GM12865 (cell line): ENCODE data around the gene MYO1C.

Experiments used
- DNase-seq: peaks from one replicate; pipeline ENCODE4 v3.0.0; 2010; ENCODE audit warnings: low read depth
- H3K4me3 ChIP-seq: 2 replicates; pipeline ENCODE4 v1.5.1; 2011; ENCODE audit warnings: mild to moderate bottlenecking, low read depth, low read length, control low read depth
- TF ChIP-seq, protein P1 (sequence below): IDR thresholded peaks from 2 replicates; pipeline ENCODE4 v1.5.1; 2011; ENCODE audit warnings: low read length, control low read depth, low read depth, inconsistent platforms; ENCODE audit not compliant: insufficient read depth; ENCODE audit errors: missing control alignments

Gene MYO1C

DNA sequence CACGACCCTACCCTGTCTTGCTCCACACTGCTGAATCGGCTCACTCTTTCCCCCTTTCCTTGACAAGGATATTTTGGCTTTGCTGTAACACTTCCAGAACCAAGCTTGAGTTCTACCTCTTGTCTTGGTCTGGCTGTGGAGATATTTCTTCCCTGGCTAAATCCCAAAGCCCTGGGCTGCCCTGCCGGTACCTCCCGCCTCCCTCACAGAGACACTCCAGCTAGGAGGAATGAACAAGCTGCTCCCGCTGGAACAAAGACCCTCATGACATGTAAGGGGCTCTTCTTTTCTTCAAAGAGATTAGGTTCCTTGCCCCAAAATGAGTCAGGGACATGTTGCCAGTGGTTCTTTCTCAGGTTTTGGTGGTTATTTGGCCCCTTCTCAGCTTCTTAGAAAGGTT, 13.1 kb upstream of the MYO1C start:
- DNase-seq = no peak
- TF ChIP-seq, protein P1, sequence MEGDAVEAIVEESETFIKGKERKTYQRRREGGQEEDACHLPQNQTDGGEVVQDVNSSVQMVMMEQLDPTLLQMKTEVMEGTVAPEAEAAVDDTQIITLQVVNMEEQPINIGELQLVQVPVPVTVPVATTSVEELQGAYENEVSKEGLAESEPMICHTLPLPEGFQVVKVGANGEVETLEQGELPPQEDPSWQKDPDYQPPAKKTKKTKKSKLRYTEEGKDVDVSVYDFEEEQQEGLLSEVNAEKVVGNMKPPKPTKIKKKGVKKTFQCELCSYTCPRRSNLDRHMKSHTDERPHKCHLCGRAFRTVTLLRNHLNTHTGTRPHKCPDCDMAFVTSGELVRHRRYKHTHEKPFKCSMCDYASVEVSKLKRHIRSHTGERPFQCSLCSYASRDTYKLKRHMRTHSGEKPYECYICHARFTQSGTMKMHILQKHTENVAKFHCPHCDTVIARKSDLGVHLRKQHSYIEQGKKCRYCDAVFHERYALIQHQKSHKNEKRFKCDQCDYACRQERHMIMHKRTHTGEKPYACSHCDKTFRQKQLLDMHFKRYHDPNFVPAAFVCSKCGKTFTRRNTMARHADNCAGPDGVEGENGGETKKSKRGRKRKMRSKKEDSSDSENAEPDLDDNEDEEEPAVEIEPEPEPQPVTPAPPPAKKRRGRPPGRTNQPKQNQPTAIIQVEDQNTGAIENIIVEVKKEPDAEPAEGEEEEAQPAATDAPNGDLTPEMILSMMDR = no peak
- no peak overlapping the region for H3K4me3 ChIP-seq

DNA sequence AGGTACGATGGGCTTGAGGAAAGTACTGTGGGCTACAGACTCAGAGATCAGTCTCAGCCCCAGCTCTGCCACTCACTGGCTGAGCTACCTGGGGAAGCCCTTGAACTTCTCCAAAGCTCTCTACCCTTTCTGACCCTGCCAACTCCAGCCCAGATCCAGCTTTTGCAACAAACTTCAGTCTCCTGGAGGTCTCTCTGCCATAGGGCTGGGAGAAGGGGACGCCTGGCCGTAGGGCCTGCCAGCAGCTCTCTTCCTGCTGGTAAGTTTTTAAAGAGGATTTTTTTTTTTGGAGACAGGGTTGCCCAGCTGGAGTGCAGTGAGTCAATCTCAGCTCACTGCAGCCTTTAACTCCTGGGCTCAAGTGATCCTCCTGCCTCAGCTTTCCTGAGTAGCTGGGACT, 12.4 kb upstream of the MYO1C start:
- no peak overlapping the region for H3K4me3 ChIP-seq
- no peak for DNase-seq
- TF ChIP-seq, protein P1 = no peak

DNA sequence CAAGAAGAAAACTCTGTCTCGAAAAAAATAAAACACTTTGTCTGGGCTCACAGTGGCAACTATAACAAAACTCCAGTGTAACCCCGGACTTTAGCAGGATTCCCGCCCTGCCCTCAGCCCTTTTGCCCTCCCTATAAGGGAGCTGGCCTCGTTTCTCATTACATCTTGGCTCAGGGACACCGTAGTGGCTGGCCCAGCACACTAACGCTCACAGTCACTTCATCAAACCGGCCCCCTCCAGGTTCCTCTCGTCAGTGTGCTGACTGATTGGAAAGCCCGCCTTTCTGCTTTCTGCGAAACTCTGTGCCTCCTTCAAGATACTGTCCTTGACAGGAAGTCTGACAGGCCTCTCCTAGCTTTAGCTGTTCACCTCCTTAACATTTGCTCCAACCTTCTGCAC, 11.2 kb upstream of the MYO1C start:
- no peak overlapping the region for H3K4me3 ChIP-seq
- DNase-seq = no peak
- TF ChIP-seq, protein P1 = no peak

DNA sequence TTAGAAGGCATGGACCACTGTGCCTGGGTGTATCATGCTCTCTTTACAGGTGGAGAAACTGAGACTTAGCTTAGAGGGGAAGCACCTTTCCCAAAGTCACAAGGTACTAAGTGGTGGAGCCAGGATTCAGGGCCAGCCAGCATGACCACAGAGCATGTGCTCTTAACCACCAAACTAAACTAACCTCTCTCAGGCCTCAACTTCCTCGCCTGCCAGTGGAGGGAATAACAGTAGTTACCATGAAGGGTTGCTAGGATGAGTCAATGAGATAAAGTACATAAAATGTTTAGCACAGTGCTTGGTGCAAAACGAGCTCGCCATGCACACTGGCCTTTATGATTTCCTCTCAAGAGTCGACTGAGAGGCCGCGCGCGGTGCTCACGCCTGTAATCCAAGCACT, 6.4 kb upstream of the MYO1C start:
- TF ChIP-seq, protein P1 = no peak
- DNase-seq = no peak
- H3K4me3 ChIP-seq = no peak overlapping the region

DNA sequence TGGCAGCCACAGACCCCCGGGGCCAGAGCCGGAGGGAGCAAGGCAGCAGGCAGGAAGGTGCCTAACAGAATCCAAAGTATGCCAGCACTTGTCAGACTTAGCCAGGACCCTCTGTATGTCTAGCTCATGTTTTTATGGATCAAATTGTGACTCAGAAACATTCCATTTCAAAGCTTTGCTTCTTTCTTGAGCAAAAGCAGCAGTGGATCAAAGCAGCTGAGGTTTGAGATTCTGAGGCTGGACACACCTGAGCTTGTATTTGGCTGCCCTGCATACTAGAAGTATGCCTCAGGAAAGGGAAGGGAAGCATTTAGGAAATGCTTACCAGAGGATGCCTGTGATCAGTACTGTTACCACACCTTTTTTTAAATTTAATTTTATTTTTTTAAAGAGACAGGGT, 5.7 kb upstream of the MYO1C start:
- no peak for DNase-seq
- TF ChIP-seq, protein P1 = no peak

DNA sequence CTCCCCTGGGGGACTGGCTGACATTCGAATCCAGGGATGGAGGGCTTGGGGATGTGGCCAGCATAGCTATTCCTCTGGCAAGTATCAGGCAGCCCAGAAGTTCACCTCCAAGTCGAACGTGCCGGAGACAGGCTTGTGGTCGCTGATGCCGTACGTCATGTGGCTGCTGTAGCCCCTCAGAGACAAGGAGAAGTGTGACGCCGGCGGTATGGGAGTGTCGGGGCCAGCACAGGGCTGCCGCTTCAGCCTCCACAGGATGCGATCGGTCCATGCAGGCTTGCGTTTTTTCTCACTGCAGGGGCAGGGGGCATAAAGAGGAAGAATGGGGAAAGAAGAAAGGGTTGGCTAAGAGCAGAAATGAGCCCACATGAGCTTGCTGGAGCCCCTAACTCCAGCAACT, 5.3 kb upstream of the MYO1C start:
- TF ChIP-seq, protein P1 = no peak
- H3K4me3 ChIP-seq = no peak overlapping the region
- DNase-seq = no peak

More for the DNA sequence above, 5.7 kb upstream of the MYO1C start:
- no peak overlapping the region for H3K4me3 ChIP-seq

DNA sequence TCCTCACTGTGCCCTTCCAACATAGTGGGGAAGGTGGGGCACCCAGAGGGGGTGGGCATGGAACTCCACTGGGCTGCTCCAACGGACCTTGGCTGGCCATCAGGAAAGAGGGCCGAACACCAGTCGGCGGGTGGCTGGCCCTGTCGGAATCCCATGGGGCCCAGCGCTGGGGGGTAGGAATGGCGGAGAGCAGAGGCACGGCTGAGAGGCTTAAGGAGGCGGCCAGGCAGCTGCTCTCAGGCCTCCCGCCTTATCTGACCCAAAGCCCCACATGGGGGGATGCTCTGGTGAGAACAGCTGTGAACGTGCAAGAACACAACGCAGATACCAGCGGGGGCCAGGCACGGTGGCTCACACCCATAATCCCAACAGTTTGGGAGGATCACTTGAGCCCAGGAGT, 4.4 kb upstream of the MYO1C start:
- no peak overlapping the region for H3K4me3 ChIP-seq
- TF ChIP-seq, protein P1 = no peak
- DNase-seq = no peak
